GM12873 (cell line): ENCODE data around the gene CENPO.

Experiments
- CTCF ChIP-seq: IDR thresholded peaks from 2 replicates; pipeline ENCODE4 v1.5.1; 2012; ENCODE audit warnings: low read depth, mild to moderate bottlenecking, moderate library complexity, low read length, control low read depth; ENCODE audit not compliant: insufficient read depth; ENCODE audit errors: missing control alignments

Gene CENPO

GRCh38 chr2:24756789-24757188 is 36.4 kb upstream of the CENPO start:
- no peak for TF ChIP-seq CTCF

- TF ChIP-seq CTCF: no peak
Observed at GRCh38 chr2:24761866-24762265, 31.4 kb upstream of the CENPO start.

- TF ChIP-seq CTCF: no peak
Observed at GRCh38 chr2:24762518-24762917, 30.7 kb upstream of the CENPO start.

- no peak for TF ChIP-seq CTCF
Observed at GRCh38 chr2:24763843-24764242, 29.4 kb upstream of the CENPO start.

- TF ChIP-seq CTCF: no peak
Observed at GRCh38 chr2:24766609-24767008, 26.6 kb upstream of the CENPO start.

- no peak for TF ChIP-seq CTCF
Observed at GRCh38 chr2:24768013-24768412, 25.2 kb upstream of the CENPO start.

- no peak for TF ChIP-seq CTCF
Observed at GRCh38 chr2:24768601-24769000, 24.6 kb upstream of the CENPO start.
